SU-DHL-6 (cell line): Measurements from ENCODE around the gene EHBP1.

Experiments used
- H2AFZ ChIP-seq: fragments of 200-600 bp; sonication (generic); 2 replicates; pipeline ENCODE4 v1.6.1; 2014; ENCODE audit warnings: low read depth, mild to moderate bottlenecking, moderate library complexity, mixed read lengths, antibody characterized with exemption, low read length; ENCODE audit not compliant: severe bottlenecking
- H3F3A ChIP-seq: fragments of 200-600 bp; shearing (Covaris generic); 2 replicates; pipeline ENCODE4 v1.6.0; 2016; ENCODE audit warnings: antibody characterized with exemption, mild to moderate bottlenecking; ENCODE audit not compliant: insufficient read depth
- H3K27ac ChIP-seq: fragments of 200-600 bp; sonication (generic); 2 replicates; pipeline ENCODE4 v1.5.1; 2016; ENCODE audit warnings: low read depth, mild to moderate bottlenecking, low read length, moderate library complexity, mixed read lengths
- H3K27me3 ChIP-seq: fragments of 200-600 bp; sonication (generic), shearing (Covaris generic); 2 replicates; pipeline ENCODE4 v1.6.0; 2014; ENCODE audit warnings: mild to moderate bottlenecking, low read length
- H3K36me3 ChIP-seq: fragments of 200-600 bp; sonication (generic); 2 replicates; pipeline ENCODE4 v1.6.1; 2014; ENCODE audit warnings: mild to moderate bottlenecking, low read length, mixed read lengths
- H3K4me2 ChIP-seq: fragments of 300-600, 200-600 bp; shearing (Covaris generic), sonication (generic); 2 replicates; pipeline ENCODE4 v1.6.0; 2014; ENCODE audit warnings: low read length, low read depth, mild to moderate bottlenecking; ENCODE audit not compliant: poor library complexity, severe bottlenecking
- H3K4me3 ChIP-seq: fragments of 200-600 bp; sonication (generic); 2 replicates; pipeline ENCODE4 v1.5.1; 2014; ENCODE audit warnings: antibody characterized with exemption, low read length, mild to moderate bottlenecking, mixed read lengths; ENCODE audit not compliant: insufficient read depth, poor library complexity, severe bottlenecking
- H3K79me2 ChIP-seq: fragments of 200-600 bp; sonication (generic); 2 replicates; pipeline ENCODE4 v1.6.1; 2014; ENCODE audit warnings: mild to moderate bottlenecking, low read length, moderate library complexity; ENCODE audit not compliant: insufficient read depth
- H3K9ac ChIP-seq: fragments of 200-600 bp; sonication (generic); 2 replicates; pipeline ENCODE4 v1.7.0; 2014; ENCODE audit warnings: mild to moderate bottlenecking, low read length
- H3K9me2 ChIP-seq: fragments of 200-600 bp; sonication (generic); replicated peaks from 2 replicates; pipeline ENCODE4 v1.6.1; 2014; ENCODE audit warnings: low read length; ENCODE audit not compliant: insufficient read depth
- H3K9me3 ChIP-seq: fragments of 200-600 bp; sonication (generic); 2 replicates; pipeline ENCODE4 v1.6.1; 2014; ENCODE audit warnings: low read length, mixed read lengths; ENCODE audit not compliant: insufficient read depth
- H4K20me1 ChIP-seq: fragments of 200-600 bp; sonication (generic); 2 replicates; pipeline ENCODE4 v1.6.1; 2014; ENCODE audit warnings: low read depth, mild to moderate bottlenecking, antibody characterized with exemption, low read length, moderate library complexity, mixed read lengths
- EZH2phosphoT487 ChIP-seq: fragments of 200-600 bp; sonication (generic), shearing (Covaris generic); conservative IDR thresholded peaks from 2 replicates; pipeline ENCODE4 v1.6.1; 2018; ENCODE audit warnings: mild to moderate bottlenecking, antibody characterized with exemption, low read length, moderate library complexity, mixed read lengths
- TF ChIP-seq, protein P1 (sequence below): fragments of 200-600 bp; sonication (generic); IDR thresholded peaks from one replicate; pipeline ENCODE4 v1.5.1; 2017; ENCODE audit warnings: antibody characterized with exemption, mild to moderate bottlenecking, low read length, moderate library complexity; ENCODE audit not compliant: insufficient read depth, poor library complexity, severe bottlenecking

Gene EHBP1

DNA sequence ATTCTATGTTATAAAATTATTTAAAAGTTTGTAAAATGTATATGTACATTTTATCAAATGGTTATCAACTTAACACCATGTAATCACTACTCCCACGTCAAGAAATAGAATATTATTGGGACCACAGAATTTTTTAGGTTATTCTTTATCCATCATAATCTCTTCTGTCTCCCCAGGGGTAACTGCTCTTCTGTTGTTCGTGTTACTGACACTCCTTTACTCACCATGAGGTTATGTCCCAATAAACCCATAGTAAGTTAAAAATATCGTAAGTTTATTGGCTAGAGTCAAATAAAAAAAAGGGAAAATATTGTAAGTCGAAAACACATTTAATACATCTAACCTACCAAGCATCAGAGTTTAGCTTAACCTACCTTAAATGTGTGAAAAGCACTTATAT lies 359.1 kb downstream of the EHBP1 start:
- Histone ChIP-seq H3K27me3 (no peaks in the 10 kb centered on the region), H3K9me3 (no peaks in the 10 kb centered on the region), H3K79me2 (no peaks in the 10 kb centered on the region), H4K20me1 (no peaks in the 10 kb centered on the region), H3K9ac (no peak overlapping the region), H3K27ac (no peak overlapping the region), H3F3A (no peaks in the 10 kb centered on the region), H3K36me3 (no peaks in the 10 kb centered on the region), H2AFZ (no peak overlapping the region), H3K9me2 (no peaks in the 10 kb centered on the region), H3K4me3 (no peak overlapping the region), H3K4me2 (no peak overlapping the region)
- no peak for TF ChIP-seq EZH2phosphoT487
- TF ChIP-seq, protein P1, sequence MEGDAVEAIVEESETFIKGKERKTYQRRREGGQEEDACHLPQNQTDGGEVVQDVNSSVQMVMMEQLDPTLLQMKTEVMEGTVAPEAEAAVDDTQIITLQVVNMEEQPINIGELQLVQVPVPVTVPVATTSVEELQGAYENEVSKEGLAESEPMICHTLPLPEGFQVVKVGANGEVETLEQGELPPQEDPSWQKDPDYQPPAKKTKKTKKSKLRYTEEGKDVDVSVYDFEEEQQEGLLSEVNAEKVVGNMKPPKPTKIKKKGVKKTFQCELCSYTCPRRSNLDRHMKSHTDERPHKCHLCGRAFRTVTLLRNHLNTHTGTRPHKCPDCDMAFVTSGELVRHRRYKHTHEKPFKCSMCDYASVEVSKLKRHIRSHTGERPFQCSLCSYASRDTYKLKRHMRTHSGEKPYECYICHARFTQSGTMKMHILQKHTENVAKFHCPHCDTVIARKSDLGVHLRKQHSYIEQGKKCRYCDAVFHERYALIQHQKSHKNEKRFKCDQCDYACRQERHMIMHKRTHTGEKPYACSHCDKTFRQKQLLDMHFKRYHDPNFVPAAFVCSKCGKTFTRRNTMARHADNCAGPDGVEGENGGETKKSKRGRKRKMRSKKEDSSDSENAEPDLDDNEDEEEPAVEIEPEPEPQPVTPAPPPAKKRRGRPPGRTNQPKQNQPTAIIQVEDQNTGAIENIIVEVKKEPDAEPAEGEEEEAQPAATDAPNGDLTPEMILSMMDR: no peak

DNA sequence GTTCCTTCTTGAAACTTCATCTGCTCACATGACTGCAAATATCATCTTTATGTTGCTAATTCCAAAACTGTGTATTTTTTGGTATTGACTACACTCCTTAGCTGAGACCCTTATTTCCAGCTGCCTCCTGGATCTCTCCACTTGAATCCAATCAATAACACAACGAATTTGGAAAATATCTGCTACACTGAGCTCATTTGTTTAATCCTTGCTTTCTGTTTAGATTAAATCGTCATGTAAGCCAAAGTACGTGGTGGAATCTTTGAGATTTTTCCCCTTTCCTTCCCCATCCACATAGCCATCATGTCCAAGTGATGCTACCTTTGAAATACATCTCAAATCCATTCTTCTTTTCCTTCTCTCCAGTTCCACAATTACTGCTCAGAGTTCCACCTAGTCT lies 360.8 kb downstream of the EHBP1 start:
- Histone ChIP-seq H3K27ac (no peak overlapping the region), H3K79me2 (no peaks in the 10 kb centered on the region), H3K4me3 (no peak overlapping the region), H3K9me2 (no peaks in the 10 kb centered on the region), H3K27me3 (no peaks in the 10 kb centered on the region), H3K36me3 (no peaks in the 10 kb centered on the region), H3K4me2 (no peak overlapping the region), H3F3A (no peaks in the 10 kb centered on the region), H2AFZ (no peak overlapping the region), H3K9me3 (no peaks in the 10 kb centered on the region), H3K9ac (no peak overlapping the region), H4K20me1 (no peaks in the 10 kb centered on the region)
- TF ChIP-seq, protein P1: no peak
- TF ChIP-seq EZH2phosphoT487: no peak

DNA sequence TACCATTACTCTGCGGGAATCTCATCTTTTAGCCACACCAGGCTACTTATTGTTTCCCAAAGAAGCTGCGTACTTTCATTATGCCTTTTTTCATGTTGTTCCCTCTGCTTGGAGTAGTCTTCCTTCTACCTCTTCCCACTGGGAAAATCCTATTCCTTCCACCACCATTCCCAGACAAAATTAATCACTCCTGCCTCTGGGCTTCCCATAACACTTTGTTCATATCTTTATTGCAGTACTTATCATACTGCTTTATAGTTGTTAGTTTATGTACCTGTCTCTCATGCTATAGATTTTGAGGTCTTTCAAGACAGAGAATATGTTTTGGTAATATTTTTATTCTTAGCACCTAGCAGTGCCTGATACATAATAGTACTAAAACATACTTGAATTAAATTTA lies 361.3 kb downstream of the EHBP1 start:
- Histone ChIP-seq H3K9me3 (no peaks in the 10 kb centered on the region), H3K27me3 (no peaks in the 10 kb centered on the region), H3K4me3 (no peak overlapping the region), H3F3A (no peaks in the 10 kb centered on the region), H3K36me3 (no peaks in the 10 kb centered on the region), H3K4me2 (no peak overlapping the region), H2AFZ (no peak overlapping the region), H3K79me2 (no peaks in the 10 kb centered on the region), H3K9me2 (no peaks in the 10 kb centered on the region), H3K27ac (no peak overlapping the region), H4K20me1 (no peaks in the 10 kb centered on the region), H3K9ac (no peak overlapping the region)
- TF ChIP-seq EZH2phosphoT487: no peak
- TF ChIP-seq, protein P1: no peak
